ENCODE results near the gene TMEM9.

TMEM9 gene

GRCh38 chr1:201144701-201145100 is 9.6 kb downstream of the TMEM9 start:
- DNase-seq: no peak

DNA sequence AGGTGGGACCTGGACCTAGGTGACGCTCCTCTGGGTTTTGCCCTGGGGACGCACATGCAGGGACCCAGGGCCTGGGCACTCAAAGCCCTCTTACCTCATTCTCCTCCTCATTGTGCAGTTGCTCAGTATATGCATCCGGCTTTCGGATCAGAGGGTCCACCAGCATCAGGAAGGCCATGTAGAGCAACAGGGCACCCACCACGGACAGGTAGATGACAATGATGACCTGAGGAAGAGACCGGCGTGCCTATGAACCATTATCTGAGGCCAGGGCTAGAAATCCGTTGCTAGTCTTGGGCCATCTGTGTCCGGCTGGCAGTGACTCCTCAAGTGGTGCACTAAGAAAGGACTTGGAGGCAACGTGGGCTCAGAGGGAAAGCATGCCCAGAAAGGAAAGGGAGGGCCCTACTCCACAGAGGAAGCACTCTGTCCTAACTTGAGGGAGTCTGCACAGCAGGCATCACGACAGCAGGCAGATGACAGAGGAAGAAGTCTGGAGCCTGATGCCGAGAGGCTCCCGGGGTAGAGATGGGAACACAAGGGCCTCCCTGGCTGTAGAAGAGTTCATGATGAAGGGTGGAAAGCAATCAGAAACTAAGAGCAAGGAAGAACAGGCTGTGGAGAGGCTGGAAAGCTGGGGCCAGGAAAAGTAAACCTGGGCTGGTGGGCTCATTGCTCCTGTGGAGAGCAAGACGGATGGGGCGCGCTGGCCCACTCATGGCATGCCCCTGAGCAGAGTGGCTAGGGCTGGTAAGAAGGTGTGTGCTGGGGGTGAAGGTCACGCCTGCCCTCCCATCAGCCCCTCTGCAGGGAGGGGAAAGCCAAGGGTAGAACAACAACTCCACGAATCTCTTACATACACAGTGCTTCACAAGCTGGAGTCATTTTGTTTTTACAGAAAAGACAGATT is 10.3 kb downstream of the TMEM9 start:
- no peak for DNase-seq

- no peak for DNase-seq
These were observed 11.2 kb downstream of the TMEM9 start for GRCh38 chr1:201142849-201143725.

DNA sequence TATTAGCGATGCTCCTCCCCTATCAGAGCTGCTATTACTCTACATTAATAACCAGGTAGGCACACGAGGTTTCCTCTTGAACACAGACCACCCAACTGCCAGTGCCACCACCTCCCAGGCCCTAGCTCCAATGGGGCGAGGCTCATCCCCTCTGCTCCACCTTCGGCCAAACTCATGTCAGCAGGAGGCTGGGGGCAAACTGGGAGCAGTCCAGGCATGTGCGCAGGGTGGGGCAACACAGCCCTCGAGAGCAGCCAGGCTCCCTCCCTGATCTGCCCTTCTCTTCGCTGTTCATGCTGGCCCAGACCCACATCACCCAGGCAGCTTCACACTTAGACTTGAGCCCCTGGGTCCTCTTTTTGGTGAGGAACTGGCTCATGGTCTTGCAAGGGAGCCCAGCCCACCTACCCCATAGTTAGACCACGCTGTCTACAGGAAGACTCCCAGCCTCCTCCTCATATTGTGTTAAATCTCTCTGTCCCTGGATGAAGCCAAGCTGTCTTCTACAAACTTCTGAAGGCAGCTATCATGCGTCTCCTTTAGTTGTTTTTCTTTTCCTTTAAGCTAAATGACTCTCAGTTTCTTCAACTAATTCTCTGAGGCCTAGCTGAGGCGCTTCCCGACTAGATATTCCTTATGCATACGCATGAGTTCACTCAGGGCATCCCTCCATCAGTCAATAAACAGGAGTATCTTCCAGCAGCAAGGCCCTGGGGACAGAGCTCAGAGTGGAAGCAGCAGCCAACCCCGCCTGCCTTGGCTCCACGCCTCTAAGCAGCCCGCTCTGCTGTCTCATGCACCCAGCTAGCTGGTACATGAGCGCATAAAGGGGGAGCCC is 12.0 kb downstream of the TMEM9 start:
- no peak for DNase-seq

DNA sequence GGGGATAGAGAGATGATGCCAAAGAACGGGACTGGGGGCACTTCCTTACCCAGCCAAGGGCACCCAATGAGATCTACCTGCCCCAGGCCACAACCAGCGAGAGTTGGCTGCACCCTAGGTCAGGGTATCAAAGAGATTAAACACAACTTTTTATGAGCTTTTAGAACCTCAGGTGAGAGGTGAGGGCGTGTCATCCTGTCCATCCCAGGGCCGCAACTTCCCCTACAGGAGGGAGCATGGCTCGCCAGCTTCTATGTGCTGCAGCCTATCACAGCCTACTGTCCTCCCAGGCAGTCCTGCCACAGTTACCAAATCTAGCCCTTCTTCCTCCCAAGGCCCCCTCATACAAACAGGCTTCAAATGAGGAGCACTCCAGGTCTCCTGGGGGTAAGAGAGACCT is 12.9 kb downstream of the TMEM9 start:
- DNase-seq: no peak

DNA sequence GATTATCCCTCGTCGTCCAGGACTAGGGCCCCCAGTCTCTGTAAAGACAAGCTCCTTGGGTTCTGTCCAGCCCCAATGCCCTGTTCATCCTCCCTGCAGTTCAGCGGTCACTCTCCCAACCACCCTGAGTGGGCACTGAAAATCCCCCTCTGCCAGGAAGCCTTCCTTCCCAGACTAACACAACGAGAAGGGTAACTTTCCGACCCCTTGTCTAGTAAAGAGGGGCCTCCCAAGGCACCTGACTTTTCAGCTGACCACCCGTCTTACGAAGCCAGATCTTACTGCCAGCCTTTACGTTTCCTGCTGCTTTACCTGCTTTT is 13.4 kb downstream of the TMEM9 start:
- DNase-seq: no peak

GRCh38 chr1:201140235-201140940 is 13.9 kb downstream of the TMEM9 start:
- no peak for DNase-seq

DNA sequence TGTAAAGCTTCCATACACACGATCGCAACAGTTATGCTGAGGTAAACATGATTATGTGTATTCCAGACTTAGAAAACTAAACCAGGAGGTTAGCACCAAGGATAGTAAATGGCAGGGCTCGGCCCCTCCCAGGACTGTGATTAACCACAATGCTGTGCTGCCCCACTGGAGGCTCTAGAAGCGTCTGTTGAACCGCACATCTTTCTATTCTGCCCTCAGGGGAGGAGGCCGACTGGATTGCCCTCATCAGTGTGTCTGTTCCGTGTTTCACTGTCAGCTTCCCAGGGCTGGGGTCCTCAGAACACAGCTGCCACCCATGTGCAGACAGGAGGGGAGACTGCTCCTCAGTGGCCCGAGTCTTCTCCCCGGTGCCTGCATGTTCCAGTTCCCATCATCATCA is 14.5 kb downstream of the TMEM9 start:
- DNase-seq: no peak

DNA sequence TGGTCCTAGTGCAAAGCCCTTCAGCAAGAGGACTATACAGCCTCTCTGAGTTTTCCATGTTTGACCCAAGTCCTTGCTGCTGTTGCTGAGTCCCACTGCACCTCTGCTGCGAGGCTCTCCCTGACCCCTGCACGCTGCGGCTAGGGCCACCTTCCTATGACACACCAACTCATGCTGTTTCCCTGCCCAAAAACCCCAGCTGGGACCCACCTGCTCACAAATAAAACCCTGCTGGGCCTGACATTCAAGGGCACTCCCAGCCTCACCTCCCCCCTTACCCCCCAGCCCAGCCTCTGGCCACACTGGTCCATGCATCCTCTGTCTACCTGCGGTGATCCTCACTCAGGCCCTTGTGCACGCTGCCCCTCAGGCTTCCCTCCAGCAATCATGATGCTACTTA is 15.0 kb downstream of the TMEM9 start:
- no peak for DNase-seq

- no peak for DNase-seq
These were observed 15.9 kb downstream of the TMEM9 start for GRCh38 chr1:201138311-201138840.

DNA sequence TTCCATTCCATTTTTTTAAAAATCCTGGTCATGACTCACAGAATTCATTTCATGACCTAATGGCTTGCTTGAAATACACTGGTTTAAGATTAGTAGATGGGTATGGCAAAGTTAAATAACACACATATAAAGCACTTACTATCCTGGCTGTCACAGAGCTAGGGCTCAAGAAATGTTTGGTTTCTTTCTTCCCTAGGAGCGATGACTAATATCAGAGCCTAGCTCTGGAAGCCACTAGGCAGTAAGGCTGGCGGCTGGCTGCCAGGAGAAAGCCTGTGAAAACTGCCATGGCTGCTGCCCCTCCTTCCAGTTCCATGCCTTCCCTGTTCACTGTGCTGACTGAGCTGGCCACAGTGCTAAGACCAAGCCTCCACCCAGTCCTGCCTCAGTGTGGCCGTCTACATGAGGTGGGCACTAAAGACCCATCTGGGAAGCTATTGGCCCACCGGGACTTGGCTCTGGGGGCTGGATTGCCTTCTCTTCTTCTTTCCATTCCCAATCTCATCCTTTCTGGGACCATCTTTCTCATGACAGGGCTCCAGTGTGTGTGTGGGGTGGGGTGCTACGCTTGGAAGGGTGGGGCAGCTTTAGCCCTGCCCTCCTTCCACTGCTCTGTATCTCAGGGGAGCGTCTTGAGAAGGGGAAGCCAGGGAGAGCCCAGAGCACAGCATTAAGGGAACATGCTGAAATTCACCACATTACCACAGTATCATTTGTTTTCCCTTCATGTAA is 16.5 kb downstream of the TMEM9 start:
- DNase-seq: no peak

DNA sequence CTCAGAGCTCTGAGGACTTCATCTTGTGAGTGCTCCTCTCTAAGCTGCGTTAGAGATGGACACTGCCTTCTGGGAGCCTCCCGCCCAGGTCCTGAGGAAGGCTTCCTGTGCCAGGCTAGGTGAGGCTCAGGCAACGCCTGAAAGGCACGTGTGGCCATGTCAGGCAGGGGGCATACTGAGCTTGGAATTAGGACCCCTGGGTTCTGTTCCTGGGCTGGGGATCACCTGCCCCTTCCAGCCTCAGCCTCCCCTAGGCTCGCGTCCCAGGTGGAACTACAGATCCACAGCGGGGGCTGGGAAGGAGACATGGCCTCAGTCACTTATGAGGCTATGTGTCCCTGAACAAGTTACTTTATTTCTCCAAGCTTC is 17.3 kb downstream of the TMEM9 start:
- DNase-seq: no peak

DNA sequence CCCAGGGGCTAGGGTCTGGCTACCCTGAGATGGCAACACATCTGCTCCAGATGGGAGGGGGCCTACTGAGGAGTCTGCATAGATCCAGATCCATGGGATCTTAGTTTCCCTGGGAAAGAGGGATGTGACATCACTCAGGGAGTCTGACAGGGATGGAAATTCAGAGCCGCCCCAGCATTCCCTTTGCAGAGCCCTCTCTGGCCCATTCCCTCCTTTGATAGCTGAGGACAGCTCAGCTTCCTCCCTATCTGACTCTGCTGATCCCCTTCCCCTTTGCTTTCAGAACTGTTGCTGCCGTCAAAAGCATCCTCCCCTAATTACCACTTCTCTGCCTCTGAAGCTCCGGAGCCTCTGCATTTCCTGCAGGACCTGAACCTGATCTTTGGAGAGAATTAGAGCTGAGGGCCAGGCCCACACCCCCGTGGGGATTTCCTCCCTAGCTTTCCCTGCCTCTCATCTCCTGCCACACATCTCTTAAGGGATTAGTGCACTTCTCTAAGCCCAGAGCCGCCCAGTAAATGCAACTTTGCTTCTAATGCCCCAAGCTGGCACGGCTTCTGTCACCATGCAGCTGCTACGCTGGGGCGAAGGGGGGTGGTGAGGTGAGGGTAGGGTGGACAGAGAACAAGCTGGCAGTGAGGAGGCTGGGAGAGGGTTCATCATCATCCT is 17.8 kb downstream of the TMEM9 start:
- DNase-seq: no peak

- DNase-seq: no peak
These were observed 19.9 kb downstream of the TMEM9 start for GRCh38 chr1:201134405-201134804.

- no peak for DNase-seq
These were observed 22.9 kb downstream of the TMEM9 start for GRCh38 chr1:201131398-201131797.

DNA sequence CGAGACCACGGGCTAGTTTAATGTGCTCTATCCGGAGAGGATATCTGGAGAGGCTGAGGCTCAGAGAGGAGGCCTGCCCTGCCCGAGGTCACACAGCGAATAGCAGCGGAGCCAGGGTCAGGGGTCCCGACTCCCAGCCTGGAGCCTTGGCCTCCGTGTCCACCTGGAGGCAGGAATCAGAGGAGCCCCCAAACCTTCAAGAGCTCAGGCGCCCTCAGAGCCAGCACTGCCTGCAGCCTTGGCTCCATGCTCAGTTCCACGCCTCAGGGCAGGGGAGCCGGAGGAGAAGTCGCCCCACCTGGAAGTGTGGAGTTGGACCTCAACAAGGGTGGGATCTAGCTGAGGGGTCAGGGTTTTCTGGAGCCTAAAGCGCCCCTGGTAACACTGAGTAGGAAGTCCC is 25.3 kb downstream of the TMEM9 start:
- DNase-seq: no peak

DNA sequence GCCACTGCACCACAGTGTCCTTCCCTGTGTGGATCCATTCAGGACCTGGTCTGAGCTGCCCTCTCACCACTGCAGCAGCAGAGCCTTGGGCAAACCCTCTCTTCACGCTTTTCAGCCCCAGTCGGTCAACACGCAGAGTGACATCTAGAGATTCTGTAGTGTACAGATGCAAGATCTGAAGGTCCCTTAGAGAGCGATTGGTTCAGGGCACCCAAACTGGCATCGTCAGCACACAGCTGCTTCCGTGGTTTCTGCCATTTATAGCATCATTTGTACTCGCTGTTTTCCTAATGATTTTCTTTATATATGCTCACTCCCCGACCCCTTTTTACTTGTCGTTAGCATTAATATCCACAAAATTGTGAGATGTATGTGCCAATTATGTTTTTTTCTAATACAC is 25.8 kb downstream of the TMEM9 start:
- DNase-seq: no peak

- no peak for DNase-seq
These were observed 26.4 kb downstream of the TMEM9 start for GRCh38 chr1:201127755-201128455.

- no peak for DNase-seq
These were observed 27.2 kb downstream of the TMEM9 start, which contains the start of gene ASCL5 for GRCh38 chr1:201126832-201127754. Gene ASCL5 (minus strand): TSS chr1:201127184. CDS start chr1:201115372, 11,812 bp downstream.
